SK-N-MC (cell line): ENCODE data around the gene WRNIP1.

Source experiments
- EZH2 ChIP-seq: fragments of 200-600 bp; sonication (generic); IDR thresholded peaks from one replicate; pipeline ENCODE4 v1.6.1; 2017; ENCODE audit warnings: antibody characterized with exemption
- POLR2AphosphoS5 ChIP-seq: IDR thresholded peaks from 2 replicates; pipeline ENCODE4 v1.6.1; 2012; ENCODE audit warnings: mild to moderate bottlenecking, low read depth, low read length, borderline replicate concordance

- no peak for TF ChIP-seq POLR2AphosphoS5
- no peak for TF ChIP-seq EZH2
Observed at GRCh38 chr6:2817903-2818443, 52.8 kb downstream of the WRNIP1 start.
